Gastrocnemius medialis (tissue), 4 donors: ENCODE measurements around the gene MAP2K7.

ENCODE experiments used
- POLR2A ChIP-seq, 2 donors: fragments of 450-650 bp; IDR thresholded peaks; one replicate each; pipeline ENCODE4 v1.6.1; 2017; ENCODE audit warnings: antibody characterized with exemption in 2 of 2, mild to moderate bottlenecking in 2 of 2, moderate library complexity in 2 of 2
- TF ChIP-seq, protein P1 (sequence below), 5 experiments: fragments of 450-650 bp in 3 of 5; fragments of 200-600 bp in 2 of 5; sonication (generic) in 2 of 5; IDR thresholded peaks in 4 of 5; conservative IDR thresholded peaks in 1 of 5; 1 replicate in 4 of 5; 2 replicates in 1 of 5; pipeline ENCODE4 v1.5.1; 2016 to 2019; ENCODE audit warnings: antibody characterized with exemption in 5 of 5, mild to moderate bottlenecking in 3 of 5, moderate library complexity in 3 of 5

DNA sequence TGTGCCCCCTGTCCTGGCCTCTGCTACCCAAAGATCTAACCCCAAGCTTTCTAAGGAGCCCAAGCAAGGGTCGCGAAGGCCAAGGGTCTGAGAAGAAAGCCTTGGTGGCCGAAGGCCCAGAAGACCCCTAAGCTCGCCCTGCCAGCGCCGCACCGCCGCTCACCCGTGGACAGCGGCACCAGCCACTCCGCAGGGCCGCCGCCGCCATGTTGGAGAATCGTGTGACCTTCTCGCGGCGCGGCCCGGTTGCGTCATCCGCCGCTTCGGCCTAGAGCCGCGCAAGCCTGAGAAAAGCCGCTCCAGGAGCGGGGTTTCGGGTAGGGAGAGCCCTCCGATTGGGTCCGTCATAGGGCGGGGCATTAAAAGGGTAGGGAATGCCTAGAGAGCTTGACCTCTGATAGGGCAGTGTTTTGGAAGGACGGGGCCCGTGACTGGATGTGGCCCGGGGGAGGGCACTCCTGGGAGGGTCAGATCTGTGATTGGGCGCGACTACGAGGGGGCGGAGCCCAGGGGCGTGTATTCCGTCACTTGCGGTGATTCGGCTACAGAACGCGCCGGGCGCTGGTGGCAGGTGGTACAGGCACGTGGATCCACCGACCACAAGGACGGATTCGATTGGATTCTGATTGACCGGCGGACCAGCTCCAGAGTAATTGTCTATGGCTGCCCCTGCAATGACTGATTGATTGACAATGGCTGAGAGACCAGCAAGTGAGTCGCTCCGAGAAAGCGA, 39.9 kb downstream of the MAP2K7 start, which contains the start of gene TIMM44:
- TF ChIP-seq, protein P1, sequence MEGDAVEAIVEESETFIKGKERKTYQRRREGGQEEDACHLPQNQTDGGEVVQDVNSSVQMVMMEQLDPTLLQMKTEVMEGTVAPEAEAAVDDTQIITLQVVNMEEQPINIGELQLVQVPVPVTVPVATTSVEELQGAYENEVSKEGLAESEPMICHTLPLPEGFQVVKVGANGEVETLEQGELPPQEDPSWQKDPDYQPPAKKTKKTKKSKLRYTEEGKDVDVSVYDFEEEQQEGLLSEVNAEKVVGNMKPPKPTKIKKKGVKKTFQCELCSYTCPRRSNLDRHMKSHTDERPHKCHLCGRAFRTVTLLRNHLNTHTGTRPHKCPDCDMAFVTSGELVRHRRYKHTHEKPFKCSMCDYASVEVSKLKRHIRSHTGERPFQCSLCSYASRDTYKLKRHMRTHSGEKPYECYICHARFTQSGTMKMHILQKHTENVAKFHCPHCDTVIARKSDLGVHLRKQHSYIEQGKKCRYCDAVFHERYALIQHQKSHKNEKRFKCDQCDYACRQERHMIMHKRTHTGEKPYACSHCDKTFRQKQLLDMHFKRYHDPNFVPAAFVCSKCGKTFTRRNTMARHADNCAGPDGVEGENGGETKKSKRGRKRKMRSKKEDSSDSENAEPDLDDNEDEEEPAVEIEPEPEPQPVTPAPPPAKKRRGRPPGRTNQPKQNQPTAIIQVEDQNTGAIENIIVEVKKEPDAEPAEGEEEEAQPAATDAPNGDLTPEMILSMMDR (IDR thresholded peaks at IDR 0.05 in 4 of 5, conservative IDR thresholded peaks at IDR 0.05 in 1 of 5), result no peak
- peak; percentile 92 to 97 for TF ChIP-seq POLR2A (IDR thresholded peaks at IDR 0.05)
